GM18867 (cell line): ENCODE data around the gene DNAJC1.
"Not testable (repeated sequence)": the region's sequence is repeated elsewhere in the genome, so short reads cannot be mapped to it uniquely, and the experiment has no call there.

Source experiments
- ATAC-seq: cut with Tn5 transposase; IDR thresholded peaks from one replicate; pipeline ENCODE4 v1.9.1; 2021; ENCODE audit warnings: mild to moderate bottlenecking, moderate library complexity; ENCODE audit not compliant: unreplicated experiment

DNAJC1 gene

GRCh38 chr10:21831986-21832820, 171.3 kb downstream of the DNAJC1 start:
- no peak for ATAC-seq

GRCh38 chr10:21830037-21830436, 173.5 kb downstream of the DNAJC1 start:
- no peak for ATAC-seq

GRCh38 chr10:21827308-21827707, 176.2 kb downstream of the DNAJC1 start:
- no peak for ATAC-seq

GRCh38 chr10:21826725-21827124, 176.8 kb downstream of the DNAJC1 start:
- ATAC-seq, result no peak

GRCh38 chr10:21825345-21825744, 178.2 kb downstream of the DNAJC1 start:
- no peak for ATAC-seq

GRCh38 chr10:21824409-21824808, 179.1 kb downstream of the DNAJC1 start:
- no peak for ATAC-seq

- ATAC-seq, result no peak
Observed at GRCh38 chr10:21823617-21824016, 179.9 kb downstream of the DNAJC1 start.

- not testable (repeated sequence) for ATAC-seq
Observed at GRCh38 chr10:21822273-21822672, 181.3 kb downstream of the DNAJC1 start.

- no peak for ATAC-seq
Observed at GRCh38 chr10:21820952-21821351, 182.6 kb downstream of the DNAJC1 start.

GRCh38 chr10:21818416-21818815, 185.1 kb downstream of the DNAJC1 start:
- ATAC-seq, result not testable (repeated sequence)

- no peak for ATAC-seq
Observed at GRCh38 chr10:21814866-21815265, 188.7 kb downstream of the DNAJC1 start.

GRCh38 chr10:21813946-21814345, 189.6 kb downstream of the DNAJC1 start:
- ATAC-seq, result no peak

GRCh38 chr10:21811245-21811585, 192.3 kb downstream of the DNAJC1 start:
- no peak for ATAC-seq

- no peak for ATAC-seq
Observed at GRCh38 chr10:21810582-21811244, 192.8 kb downstream of the DNAJC1 start.

- ATAC-seq, result no peak
Observed at GRCh38 chr10:21808550-21808949, 195.0 kb downstream of the DNAJC1 start.

- ATAC-seq, result no peak
Observed at GRCh38 chr10:21807180-21807579, 196.3 kb downstream of the DNAJC1 start.

GRCh38 chr10:21803374-21803773, 200.2 kb downstream of the DNAJC1 start:
- no peak for ATAC-seq

GRCh38 chr10:21801609-21802008, 201.9 kb downstream of the DNAJC1 start:
- ATAC-seq, result no peak

GRCh38 chr10:21797984-21798765, 205.4 kb downstream of the DNAJC1 start:
- no peak for ATAC-seq

- no peak for ATAC-seq
Observed at GRCh38 chr10:21797533-21797932, 206.0 kb downstream of the DNAJC1 start.

GRCh38 chr10:21791276-21791675, 212.3 kb downstream of the DNAJC1 start:
- ATAC-seq, result no peak

GRCh38 chr10:21776883-21777282, 226.6 kb downstream of the DNAJC1 start:
- no peak for ATAC-seq
